CD4-positive, CD25-positive, alpha-beta regulatory T cell (primary cell): ENCODE results near the gene FBXL4. TPM values are rescaled to one million over a fixed set of nuclear protein-coding genes. Genes with fewer than 3 reads are reported as not detected.

Experiments used
- ATAC-seq, 2 donors: fragments of 150-1000 bp; cut with Tn5 transposase; one replicate each; pipeline ENCODE4 v1.10.0; 2021; ENCODE audit warnings: low read depth in 2 of 2, moderate number of reproducible peaks in 2 of 2, moderate library complexity in 1 of 2
- DNase-seq, 3 donors: peaks; one replicate each; pipeline versions ENCODE4 v3.0.0 to v3.0.0-alpha.2; 2012 to 2022; ENCODE audit warnings: mixed read lengths in 1 of 3
- H3K27ac ChIP-seq: one replicate; pipeline ENCODE4 v1.7.0; 2013; ENCODE audit warnings: mild to moderate bottlenecking, low read length; ENCODE audit not compliant: insufficient read depth, poor library complexity, severe bottlenecking
- H3K27me3 ChIP-seq: one replicate; pipeline ENCODE4 v1.7.0; 2013; ENCODE audit warnings: low read length; ENCODE audit not compliant: control insufficient read depth, insufficient read depth
- H3K36me3 ChIP-seq: one replicate; pipeline ENCODE4 v1.7.0; 2013; ENCODE audit warnings: mild to moderate bottlenecking, low read length, moderate library complexity; ENCODE audit not compliant: control insufficient read depth, insufficient read depth
- H3K4me1 ChIP-seq: 2 replicates; pipeline ENCODE4 v1.7.0; 2013; ENCODE audit warnings: mild to moderate bottlenecking, low read length; ENCODE audit not compliant: insufficient read depth, control insufficient read depth, poor library complexity, severe bottlenecking
- H3K4me3 ChIP-seq: one replicate; pipeline ENCODE4 v1.7.0; 2013; ENCODE audit warnings: low read depth, mild to moderate bottlenecking, low read length, moderate library complexity
- H3K9me3 ChIP-seq, 2 experiments: 1 replicate in 1 of 2; 2 replicates in 1 of 2; pipeline ENCODE4 v1.7.0; 2013; ENCODE audit warnings: low read length in 2 of 2, mild to moderate bottlenecking in 1 of 2, moderate library complexity in 1 of 2; ENCODE audit not compliant: control insufficient read depth in 2 of 2
- H3K27ac Mint-ChIP-seq, 3 donors: one replicate each; pipeline ENCODE4 v1.8.0; 2020 to 2022; ENCODE audit warnings: mild to moderate bottlenecking in 3 of 3, mixed read lengths in 3 of 3, moderate library complexity in 2 of 3
- H3K27me3 Mint-ChIP-seq: one replicate; pipeline ENCODE4 v1.8.0; 2022; ENCODE audit warnings: mild to moderate bottlenecking, mixed read lengths
- H3K36me3 Mint-ChIP-seq: one replicate; pipeline ENCODE4 v1.8.0; 2020; ENCODE audit warnings: mixed read lengths
- H3K4me1 Mint-ChIP-seq, 4 donors: one replicate each; pipeline ENCODE4 v1.8.0; 2020 to 2022; ENCODE audit warnings: mixed read lengths in 4 of 4, mild to moderate bottlenecking in 1 of 4
- H3K4me3 Mint-ChIP-seq, 4 donors: one replicate each; pipeline ENCODE4 v1.8.0; 2020 to 2022; ENCODE audit warnings: mild to moderate bottlenecking in 4 of 4, mixed read lengths in 4 of 4, moderate library complexity in 3 of 4
- H3K9me3 Mint-ChIP-seq, 7 donors: one replicate each; pipeline ENCODE4 v1.8.0; 2020 to 2022; ENCODE audit warnings: mixed read lengths in 7 of 7, mild to moderate bottlenecking in 3 of 7, moderate library complexity in 2 of 7
- polyA plus RNA-seq, 4 donors: library from polyadenylated mRNA; unstranded; fragments of 300-500 nt; fragmentation: Illumina TruSeq; gene quantifications; one replicate each; pipeline ENCODE4 v1.2.3, GENCODE V29; 2021
- total RNA-seq: library from RNA; stranded (reverse); gene quantifications from one replicate; pipeline ENCODE4 v1.2.3, GENCODE V29; 2022

Gene FBXL4
- total and polyA plus RNA-seq, 5 donors from 2014 or later, result 8.9 to 16.8 (median 10.9) TPM

DNA sequence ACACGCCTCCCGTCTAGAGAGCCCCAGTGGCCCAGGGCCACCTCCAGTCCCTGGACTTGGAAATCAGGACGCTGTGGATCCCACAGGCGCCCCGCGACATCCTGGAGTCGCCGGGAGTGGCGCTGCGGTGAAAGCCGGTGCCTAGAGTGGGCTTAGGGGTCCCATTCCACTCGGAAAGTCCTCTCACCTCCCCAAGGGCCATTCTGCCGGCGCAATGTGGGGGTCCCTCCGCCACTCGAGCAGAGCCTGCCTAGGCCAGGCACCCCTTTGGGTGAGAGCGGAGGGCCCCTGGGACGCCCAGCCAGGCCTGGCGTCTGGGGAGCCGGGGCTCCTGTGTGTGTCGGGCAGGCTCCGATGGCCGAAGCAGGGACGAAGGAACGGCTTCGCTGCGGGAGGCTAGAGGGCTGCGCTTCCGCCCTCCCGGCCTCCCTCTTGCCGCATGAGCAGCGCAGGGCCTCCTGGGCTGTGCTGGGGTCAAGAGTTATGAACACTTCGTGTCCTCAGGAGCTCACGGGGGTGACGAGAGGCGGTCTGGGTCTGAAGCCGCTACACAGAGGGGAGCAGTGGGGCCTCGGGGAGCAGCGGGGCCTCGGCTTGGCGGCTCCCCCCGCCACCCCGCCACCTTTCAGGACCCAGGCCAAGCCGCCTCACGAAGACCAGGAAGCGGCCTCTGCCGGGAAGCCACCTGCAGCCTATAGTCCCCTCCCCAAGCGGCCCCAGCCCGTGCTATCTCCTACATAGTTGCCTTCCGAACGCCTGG, 99.8 kb downstream of the FBXL4 start:
- H3K4me3 Mint-ChIP-seq, result no peak overlapping the region
- no peak overlapping the region for H3K4me3 ChIP-seq
- peaks cover 74% of the 10 kb centered on the region for H3K27me3 Mint-ChIP-seq
- H3K36me3 Mint-ChIP-seq, result peaks cover 9% of the 10 kb centered on the region
- H3K27ac ChIP-seq, result no peak overlapping the region
- peaks cover 3 to 37% (median 16%) of the 10 kb centered on the region in 4 donors for H3K4me1 Mint-ChIP-seq
- no peaks in the 10 kb centered on the region for H3K9me3 ChIP-seq
- H3K36me3 ChIP-seq, result no peaks in the 10 kb centered on the region
- H3K27ac Mint-ChIP-seq, result no peak overlapping the region
- no peak for DNase-seq
- peak; percentile 8 to 21 for ATAC-seq
- peaks cover 26% of the 10 kb centered on the region for H3K4me1 ChIP-seq
- H3K27me3 ChIP-seq, result peaks cover 44% of the 10 kb centered on the region
- H3K9me3 Mint-ChIP-seq, result peaks cover 0 to 2% (median 0%) of the 10 kb centered on the region in 7 donors

DNA sequence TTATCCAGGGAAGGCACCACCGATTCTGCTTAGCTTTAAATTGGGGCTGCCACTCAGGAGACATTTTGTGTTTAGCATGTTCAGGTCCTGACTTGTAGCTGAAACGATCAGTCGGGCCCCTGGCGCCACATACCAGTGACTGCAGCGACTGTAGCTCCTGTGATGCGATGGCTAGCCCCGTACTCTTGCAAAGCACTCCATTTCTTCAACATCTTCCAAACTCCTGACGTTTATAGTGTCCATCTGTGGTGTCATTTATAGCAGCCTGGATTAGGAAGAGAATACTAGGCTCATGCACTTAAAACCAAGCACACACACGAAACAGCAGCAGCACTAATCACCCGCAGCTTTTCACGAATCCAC, 100.3 kb downstream of the FBXL4 start:
- DNase-seq (no peak), ATAC-seq (no peak)
- peaks cover 9% of the 10 kb centered on the region for H3K36me3 Mint-ChIP-seq
- Histone ChIP-seq H3K4me3 (no peak overlapping the region), H3K4me1 (peaks cover 26% of the 10 kb centered on the region), H3K36me3 (no peaks in the 10 kb centered on the region), H3K27me3 (peaks cover 44% of the 10 kb centered on the region), H3K9me3 (no peaks in the 10 kb centered on the region), H3K27ac (no peak overlapping the region)
- no peak overlapping the region for H3K4me3 Mint-ChIP-seq
- peaks cover 0 to 2% (median 0%) of the 10 kb centered on the region in 7 donors for H3K9me3 Mint-ChIP-seq
- no peak overlapping the region for H3K27ac Mint-ChIP-seq
- H3K4me1 Mint-ChIP-seq, result peaks cover 3 to 40% (median 16%) of the 10 kb centered on the region in 4 donors
- H3K27me3 Mint-ChIP-seq, result peaks cover 80% of the 10 kb centered on the region

DNA sequence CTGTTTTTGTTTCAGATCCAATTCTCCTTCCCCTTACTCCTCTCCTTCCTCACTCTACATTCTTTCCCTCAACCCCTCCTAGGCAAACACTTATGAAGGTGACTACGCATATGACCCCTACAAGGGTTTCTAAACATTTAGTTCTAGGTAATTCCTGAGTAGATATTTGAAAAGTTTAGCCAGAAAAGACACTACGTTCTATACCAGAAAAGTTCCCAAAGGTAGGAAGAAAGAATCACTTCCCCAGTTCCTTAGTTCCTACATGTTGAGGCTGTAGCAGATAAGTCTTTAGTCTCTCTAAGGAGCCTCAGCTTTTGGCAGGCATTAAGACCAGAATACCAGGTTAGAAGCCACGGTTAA, 101.7 kb downstream of the FBXL4 start:
- Mint-ChIP-seq H3K4me3 (peak overlapping the region; percentile 3 to 85 (median 69)), H3K4me1 (peaks cover 3 to 40% (median 16%) of the 10 kb centered on the region in 4 donors), H3K36me3 (peaks cover 9% of the 10 kb centered on the region), H3K27ac (no peak overlapping the region), H3K27me3 (peaks cover 90% of the 10 kb centered on the region), H3K9me3 (peaks cover 0 to 2% (median 0%) of the 10 kb centered on the region in 7 donors)
- H3K36me3 ChIP-seq, result no peaks in the 10 kb centered on the region
- peaks cover 57% of the 10 kb centered on the region for H3K27me3 ChIP-seq
- no peak overlapping the region for H3K27ac ChIP-seq
- H3K9me3 ChIP-seq, result no peaks in the 10 kb centered on the region
- H3K4me1 ChIP-seq, result peaks cover 26% of the 10 kb centered on the region
- ATAC-seq (no peak), DNase-seq (no peak)
- no peak overlapping the region for H3K4me3 ChIP-seq

DNA sequence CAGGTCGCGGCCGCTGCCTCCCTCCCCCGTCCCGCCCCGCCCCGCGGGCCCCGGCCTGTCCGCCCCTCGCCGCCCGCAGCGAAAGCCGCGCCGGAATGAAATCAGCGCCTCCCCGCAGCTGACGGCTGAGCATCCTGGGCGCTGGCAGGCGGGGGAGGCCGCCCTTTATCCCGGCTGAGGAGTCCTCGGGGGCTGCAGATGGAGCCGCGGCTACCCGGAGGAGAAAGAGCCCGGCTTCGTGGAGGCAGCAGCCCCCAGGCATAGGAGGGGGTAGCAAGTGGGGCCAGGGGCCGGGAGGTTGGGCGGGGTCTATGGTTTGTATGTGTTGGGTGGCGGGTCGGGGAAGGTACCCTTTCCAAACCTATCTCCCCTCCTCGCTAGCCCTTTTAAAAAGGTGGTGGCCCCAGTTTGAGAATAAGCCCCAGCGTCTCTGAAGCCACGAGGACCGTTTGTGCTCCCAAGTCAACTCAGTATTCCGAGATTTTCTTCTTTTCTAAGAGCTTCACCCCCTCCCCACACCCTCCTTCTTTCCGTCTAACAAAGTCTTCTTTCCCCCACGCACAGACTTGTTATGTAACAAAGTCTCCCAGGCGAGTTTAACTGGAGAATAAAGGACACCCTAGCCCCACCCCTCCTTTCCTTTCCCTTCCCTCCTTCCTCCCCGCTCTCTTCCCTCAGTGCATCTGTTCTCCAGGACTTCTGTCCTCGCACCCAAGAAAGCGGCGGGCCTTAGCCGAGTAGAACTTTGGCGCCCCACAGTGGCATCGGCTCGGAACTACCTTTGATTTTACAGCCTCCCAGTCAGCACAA, 102.3 kb downstream of the FBXL4 start:
- Mint-ChIP-seq H3K27ac (no peak overlapping the region), H3K4me3 (peak overlapping the region; percentile 3 to 85 (median 69)), H3K4me1 (peaks cover 3 to 40% (median 17%) of the 10 kb centered on the region in 4 donors), H3K36me3 (peaks cover 9% of the 10 kb centered on the region), H3K27me3 (peaks cover 90% of the 10 kb centered on the region), H3K9me3 (peaks cover 0 to 2% (median 0%) of the 10 kb centered on the region in 7 donors)
- peak; percentile 52 to 58 for ATAC-seq
- peaks cover 26% of the 10 kb centered on the region for H3K4me1 ChIP-seq
- H3K27ac ChIP-seq, result no peak overlapping the region
- peak overlapping the region; percentile 13 for H3K4me3 ChIP-seq
- H3K27me3 ChIP-seq, result peaks cover 62% of the 10 kb centered on the region
- no peaks in the 10 kb centered on the region for H3K36me3 ChIP-seq
- no peaks in the 10 kb centered on the region for H3K9me3 ChIP-seq
- DNase-seq, result peak; percentile 27 to 69 (median 52)

DNA sequence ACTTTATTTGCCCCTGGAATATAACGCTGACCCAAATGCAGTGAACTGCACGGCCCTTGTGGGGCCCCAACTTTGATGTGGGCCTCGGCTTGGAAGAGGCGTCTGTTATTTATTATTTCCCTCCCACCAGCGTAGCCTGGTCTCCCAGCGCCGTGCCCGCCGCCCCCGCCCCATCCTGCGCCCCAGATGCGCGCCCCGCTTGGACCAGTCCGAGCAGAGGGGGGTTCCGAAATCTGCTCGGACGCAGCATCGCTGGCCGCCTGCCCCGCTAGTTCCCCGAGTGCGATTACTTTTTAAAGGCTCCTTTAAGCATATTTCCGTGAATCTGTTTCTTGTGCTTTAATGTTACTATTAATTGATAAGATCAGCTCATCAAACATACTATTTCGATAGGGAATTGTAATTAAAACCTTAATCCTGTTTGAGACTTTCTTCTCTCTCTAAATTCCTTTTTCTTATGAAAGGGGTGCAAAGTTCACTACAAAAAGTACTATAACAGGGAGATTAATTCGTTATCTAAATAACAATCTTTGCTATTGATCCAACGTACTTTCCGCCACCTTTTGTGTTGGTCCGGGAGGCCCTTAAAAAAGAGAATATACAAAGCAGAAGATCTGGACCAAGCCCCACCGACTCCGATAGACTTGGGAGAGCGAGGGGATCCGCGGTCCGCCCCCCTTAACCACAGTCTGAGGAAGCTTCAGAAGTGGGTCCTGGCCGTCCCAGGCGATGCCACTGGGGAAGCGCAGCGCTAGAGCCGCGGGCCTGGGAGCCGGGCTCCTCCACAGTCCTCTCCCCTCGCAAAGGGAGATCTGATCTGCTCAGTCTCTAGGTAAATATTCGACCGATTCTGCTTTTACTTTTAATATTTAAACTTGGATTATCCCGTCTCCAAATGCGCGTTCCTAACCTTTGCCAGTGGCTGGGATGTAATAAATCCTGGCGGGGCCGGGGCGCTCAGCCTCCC, 103.2 kb downstream of the FBXL4 start:
- no peak for DNase-seq
- ATAC-seq, result no peak
- H3K27ac Mint-ChIP-seq, result peak overlapping the region in 1 of 3 donors; percentile 66

DNA sequence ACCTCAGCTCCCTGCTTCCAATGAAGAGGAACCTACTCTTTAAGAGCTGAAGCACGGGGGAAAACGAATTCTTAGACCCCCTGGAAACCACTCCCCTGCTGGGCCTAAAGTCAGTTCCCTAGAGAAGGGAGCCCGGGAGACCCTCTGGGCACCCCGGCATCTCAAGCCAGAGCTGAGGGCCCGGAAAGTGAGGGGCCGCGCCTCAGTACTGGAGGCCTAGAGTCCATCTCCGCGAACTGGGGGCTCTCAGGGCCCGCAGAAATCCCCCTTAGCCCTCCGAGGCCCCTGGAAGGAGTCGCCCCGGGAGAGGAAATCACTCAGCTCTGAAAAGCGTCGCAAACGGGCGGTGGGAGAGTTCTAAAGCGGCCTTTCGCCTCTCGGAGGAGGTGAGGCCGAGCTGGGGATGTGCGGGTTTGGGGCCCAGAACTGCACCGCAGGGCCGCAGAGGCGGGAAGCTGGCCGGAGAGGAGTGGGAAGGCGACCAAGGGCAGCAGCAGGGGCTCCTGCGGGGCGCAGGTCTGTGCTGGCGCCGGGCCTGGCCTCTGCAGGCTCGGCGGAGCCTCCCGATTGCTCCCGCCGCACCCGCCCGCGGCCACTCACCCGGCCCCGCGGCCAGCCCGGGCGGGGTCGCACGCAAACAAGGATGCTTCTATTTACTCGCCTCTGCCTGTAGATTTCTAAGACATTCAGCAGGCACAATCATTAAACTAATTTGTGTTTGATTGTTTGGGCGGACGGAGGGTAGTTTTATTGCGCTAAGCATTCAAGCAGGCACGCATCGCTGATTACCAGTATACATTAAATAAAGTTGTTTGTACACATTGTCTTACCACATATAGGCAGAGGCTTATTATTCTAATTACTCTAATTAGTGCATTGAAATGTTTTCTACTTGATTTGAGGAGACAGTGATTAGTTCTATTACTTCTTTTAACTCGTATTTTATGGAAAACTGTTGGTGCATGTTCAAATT, 104.2 kb downstream of the FBXL4 start:
- H3K4me1 Mint-ChIP-seq, result peaks cover 0 to 37% (median 19%) of the 10 kb centered on the region in 4 donors
- peaks cover 0 to 2% (median 0%) of the 10 kb centered on the region in 7 donors for H3K9me3 Mint-ChIP-seq
- DNase-seq, result no peak
- no peak overlapping the region for H3K4me3 ChIP-seq
- no peak for ATAC-seq
- peaks cover 89% of the 10 kb centered on the region for H3K27me3 Mint-ChIP-seq
- H3K36me3 ChIP-seq, result no peaks in the 10 kb centered on the region
- H3K36me3 Mint-ChIP-seq, result peaks cover 2% of the 10 kb centered on the region
- peaks cover 26% of the 10 kb centered on the region for H3K4me1 ChIP-seq
- H3K4me3 Mint-ChIP-seq, result peak overlapping the region in 3 of 4 donors; percentile 9 to 48 (median 39)
- H3K9me3 ChIP-seq, result no peaks in the 10 kb centered on the region
- H3K27ac ChIP-seq, result no peak overlapping the region
- peaks cover 63% of the 10 kb centered on the region for H3K27me3 ChIP-seq
- H3K27ac Mint-ChIP-seq, result no peak overlapping the region

More for the DNA sequence above, 103.2 kb downstream of the FBXL4 start:
- Mint-ChIP-seq H3K4me3 (peak overlapping the region; percentile 1 to 59 (median 30)), H3K9me3 (peaks cover 0 to 2% (median 0%) of the 10 kb centered on the region in 7 donors), H3K36me3 (peaks cover 9% of the 10 kb centered on the region), H3K27me3 (peaks cover 90% of the 10 kb centered on the region), H3K4me1 (peaks cover 0 to 40% (median 19%) of the 10 kb centered on the region in 4 donors)
- Histone ChIP-seq H3K36me3 (no peaks in the 10 kb centered on the region), H3K27me3 (peaks cover 63% of the 10 kb centered on the region), H3K9me3 (no peaks in the 10 kb centered on the region), H3K4me1 (peaks cover 26% of the 10 kb centered on the region), H3K4me3 (no peak overlapping the region), H3K27ac (no peak overlapping the region)
